Fibroblast of peridontal ligament (primary cell): ENCODE results near the gene STX10.

Source experiments
- DNase-seq: peaks from one replicate; pipeline ENCODE4 v3.0.0-alpha.2; 2010; ENCODE audit errors: extremely low read depth

STX10 gene

DNA sequence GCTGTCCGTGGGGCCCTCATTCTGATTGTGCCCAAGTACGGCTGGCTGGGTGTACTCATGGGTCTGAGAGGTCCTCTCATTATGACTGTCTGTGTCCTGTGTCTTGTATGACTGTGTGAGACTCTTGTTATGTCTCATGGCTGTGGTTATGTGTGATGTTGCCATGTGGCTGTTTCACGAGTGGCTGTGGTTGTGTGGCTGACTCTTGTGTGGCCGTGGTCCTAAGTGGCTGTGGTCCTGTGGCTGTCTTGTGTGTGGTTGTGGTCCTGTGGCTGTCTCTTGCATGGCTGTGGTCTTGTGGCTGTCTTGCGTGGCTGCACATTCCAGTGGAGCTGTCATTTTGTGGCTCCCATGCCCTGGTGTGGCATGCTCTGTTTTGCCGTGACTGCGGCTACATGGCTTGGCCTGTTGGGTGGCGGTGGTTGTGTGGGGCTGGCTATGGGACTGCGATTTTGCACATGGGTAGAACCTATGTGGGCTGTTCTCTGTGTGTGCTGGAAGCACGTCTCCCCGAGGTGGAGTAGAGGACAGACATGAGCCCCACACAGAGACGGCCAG, 50.1 kb downstream of the STX10 start:
- no peak for DNase-seq

DNA sequence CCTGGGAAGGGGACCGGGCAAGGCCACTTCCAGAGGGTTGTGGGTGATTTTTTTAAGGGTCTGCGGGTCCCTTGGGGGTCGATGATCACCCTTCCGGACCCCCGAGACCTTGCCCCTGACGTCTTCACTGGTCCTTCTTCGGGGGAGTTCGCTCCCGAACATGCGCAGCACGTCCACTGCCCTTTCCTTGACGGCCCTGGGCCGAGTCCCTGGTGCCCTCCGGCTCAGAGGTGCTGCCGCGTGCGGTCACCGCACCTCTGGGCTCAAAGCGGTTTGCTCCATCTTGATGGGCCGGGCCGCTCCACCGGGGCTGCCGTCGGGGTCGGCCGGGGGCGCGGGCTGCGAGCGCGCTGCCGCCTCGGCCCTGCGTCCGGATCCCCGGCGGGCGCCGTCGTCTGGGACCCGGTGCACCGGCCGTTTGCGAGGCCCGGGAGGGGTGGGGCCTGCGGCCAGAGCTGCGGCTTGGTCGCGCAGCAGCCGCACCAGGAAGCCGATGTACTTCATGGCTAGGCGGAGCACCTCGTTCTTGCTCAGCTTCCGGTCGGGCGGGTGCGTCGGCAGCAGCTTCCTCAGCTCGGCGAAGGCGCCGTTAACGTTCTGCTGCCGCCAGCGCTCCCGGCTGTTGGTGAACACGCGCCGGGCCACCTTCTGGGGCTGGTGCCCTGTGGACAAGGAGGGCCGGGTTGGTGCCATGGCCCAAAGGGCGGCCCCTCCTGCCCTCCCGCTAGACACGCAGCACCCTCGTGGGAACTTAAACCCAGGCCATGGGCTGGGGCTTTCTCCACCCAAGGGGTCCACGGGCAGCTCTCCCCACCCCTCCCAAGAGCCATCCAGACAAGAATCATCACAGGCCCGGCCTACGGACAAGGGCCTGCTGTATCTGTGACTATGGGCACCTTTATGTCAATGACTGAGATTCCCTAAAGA, 50.8 kb downstream of the STX10 start:
- no peak for DNase-seq

DNA sequence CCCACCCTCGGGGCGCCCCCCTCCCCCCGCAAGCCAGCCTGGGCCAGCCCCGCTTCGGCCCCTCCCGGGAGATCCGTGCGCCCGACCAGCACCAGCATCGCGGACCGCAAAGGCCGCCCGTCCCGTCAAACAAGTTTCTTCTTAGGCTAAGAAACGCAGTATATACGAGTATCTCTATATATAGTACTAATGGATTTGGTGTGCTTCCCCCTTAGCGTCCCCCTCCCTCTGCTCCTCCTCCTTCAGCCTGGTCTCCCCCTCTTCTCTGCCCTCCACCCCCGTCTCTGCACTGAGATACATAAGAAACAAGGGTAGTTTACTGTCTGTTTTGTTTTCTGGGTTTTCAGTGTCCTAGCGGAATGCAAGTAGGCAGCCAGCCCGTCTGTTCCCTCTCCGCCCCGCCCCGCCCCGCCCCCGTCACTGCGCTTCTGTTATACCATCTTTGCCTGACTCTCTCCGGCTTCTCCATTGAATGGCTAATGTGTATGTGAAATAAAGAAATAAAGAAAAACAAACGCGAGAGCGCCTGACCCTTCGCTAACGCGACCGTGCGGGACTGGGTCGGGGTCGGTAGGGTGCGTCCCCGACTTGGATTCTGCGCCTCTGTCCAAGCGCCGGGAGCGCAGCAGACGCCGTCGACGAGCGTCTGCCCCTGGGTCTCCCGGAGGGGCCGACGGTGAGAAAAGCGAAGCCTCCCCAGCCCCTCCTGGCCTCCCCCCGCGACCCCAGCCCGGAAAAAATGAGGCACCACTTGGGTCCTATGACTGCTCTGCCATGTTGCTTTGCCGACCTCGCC, 51.7 kb downstream of the STX10 start:
- peak; percentile 42 for DNase-seq

- DNase-seq, result no peak
Observed at GRCh38 chr19:13097463-13098258, 52.5 kb downstream of the STX10 start.

DNA sequence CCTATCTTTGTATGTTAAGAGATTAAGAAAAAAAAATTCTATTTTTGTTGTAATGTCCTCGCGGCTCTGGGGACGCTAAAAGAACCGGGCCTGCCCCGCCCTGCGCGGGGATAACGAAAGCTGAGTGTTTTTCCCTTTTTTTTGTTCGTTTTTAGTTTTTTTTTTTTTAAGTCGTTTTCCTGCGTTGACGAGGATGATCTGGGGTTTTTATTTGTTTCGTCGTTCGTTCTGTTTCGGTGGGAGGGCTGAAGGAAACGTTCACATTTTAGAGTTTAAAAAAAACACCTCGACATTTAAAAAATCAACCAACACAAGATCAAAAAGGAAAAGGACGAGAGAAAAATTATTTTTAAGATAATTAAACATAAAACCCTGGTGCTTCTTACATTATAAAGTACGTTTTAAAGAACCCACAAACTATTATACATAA, 53.1 kb downstream of the STX10 start:
- DNase-seq, result no peak

- no peak for DNase-seq
Observed at GRCh38 chr19:13095934-13096927, 53.9 kb downstream of the STX10 start.

GRCh38 chr19:13095393-13095784, 54.8 kb downstream of the STX10 start:
- no peak for DNase-seq

GRCh38 chr19:13094771-13095392, 55.3 kb downstream of the STX10 start:
- DNase-seq, result no peak

DNA sequence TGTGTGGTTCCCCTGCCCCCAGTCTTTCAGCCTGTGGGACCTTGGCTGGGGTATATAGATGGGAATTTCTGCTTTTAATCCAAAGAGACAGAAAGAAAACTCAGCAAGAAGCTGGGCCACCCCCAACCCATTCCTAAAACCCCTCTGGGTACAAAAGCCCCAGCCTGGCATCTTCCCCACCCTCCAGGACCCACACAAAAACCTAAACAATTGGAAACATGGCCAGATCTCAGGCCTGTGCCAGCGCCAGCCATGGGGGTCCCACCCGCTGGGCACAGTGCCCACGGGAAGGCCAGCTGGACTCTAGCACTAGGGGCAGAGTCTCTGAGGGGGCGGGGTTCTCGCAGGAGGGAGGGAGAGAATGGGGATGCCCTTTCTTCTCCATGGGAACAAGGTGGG, 56.1 kb downstream of the STX10 start:
- DNase-seq, result no peak
